Keratinocyte (primary cell): ENCODE results near the gene IGFBP6.
"Not testable (repeated sequence)": the region's sequence is repeated elsewhere in the genome, so short reads cannot be mapped to it uniquely, and the experiment has no call there.

Source experiments
- EZH2 ChIP-seq: IDR thresholded peaks from one replicate; pipeline ENCODE4 v1.6.1; 2012; ENCODE audit warnings: inconsistent platforms, mild to moderate bottlenecking, low read length, moderate library complexity
- TF ChIP-seq, protein P1 (sequence below), 3 experiments: IDR thresholded peaks in 1 of 3; conservative IDR thresholded peaks in 1 of 3; optimal IDR thresholded peaks in 1 of 3; 2 replicates in 2 of 3; 3 replicates in 1 of 3; pipeline versions ENCODE3 to v1.5.1; 2011; ENCODE audit warnings: low read length in 3 of 3, mild to moderate bottlenecking in 3 of 3, moderate library complexity in 2 of 3, control low read depth in 1 of 3, inconsistent platforms in 1 of 3; ENCODE audit not compliant: insufficient read depth in 2 of 3; ENCODE audit errors: extremely low read depth in 1 of 3

DNA sequence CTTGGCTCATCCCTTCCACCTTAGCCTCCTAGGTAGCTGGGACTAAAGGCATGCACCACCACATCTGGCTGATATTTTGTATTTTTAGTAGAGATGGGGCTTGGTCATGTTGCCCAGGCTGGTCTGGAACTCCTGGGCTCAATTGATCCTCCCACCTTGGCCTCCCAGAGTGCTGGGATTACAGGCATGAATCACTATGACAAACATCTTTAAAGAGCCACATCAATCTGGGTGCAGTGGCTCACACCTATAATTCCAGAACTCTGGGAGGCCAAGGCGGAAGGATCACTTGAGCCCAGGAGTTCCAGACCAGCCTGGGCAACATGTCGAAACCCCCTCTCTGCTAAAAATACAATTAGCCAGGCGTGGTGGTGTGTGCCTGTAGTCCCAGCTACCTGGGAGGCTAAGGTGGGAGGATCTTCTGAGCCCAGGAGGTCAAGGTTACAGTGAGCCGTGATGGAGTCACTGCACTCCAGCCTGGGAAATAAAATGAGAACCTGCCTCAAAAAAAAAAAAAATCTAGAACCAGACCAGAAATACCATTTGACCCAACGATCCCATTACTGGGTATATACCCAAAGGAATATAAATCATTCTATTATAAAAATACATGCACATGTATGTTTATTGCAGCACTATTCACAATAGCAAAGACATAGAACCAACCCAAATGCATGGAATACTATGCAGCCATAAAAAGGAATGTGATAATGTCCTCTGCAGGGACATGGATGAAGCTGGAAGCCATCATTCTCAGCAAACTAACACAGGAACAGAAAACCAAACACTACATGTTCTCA, 2.5 kb upstream of the IGFBP6 start:
- TF ChIP-seq, protein P1, sequence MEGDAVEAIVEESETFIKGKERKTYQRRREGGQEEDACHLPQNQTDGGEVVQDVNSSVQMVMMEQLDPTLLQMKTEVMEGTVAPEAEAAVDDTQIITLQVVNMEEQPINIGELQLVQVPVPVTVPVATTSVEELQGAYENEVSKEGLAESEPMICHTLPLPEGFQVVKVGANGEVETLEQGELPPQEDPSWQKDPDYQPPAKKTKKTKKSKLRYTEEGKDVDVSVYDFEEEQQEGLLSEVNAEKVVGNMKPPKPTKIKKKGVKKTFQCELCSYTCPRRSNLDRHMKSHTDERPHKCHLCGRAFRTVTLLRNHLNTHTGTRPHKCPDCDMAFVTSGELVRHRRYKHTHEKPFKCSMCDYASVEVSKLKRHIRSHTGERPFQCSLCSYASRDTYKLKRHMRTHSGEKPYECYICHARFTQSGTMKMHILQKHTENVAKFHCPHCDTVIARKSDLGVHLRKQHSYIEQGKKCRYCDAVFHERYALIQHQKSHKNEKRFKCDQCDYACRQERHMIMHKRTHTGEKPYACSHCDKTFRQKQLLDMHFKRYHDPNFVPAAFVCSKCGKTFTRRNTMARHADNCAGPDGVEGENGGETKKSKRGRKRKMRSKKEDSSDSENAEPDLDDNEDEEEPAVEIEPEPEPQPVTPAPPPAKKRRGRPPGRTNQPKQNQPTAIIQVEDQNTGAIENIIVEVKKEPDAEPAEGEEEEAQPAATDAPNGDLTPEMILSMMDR (optimal IDR thresholded peaks at IDR 0.05 in 1 of 3, IDR thresholded peaks at IDR 0.05 in 1 of 3, conservative IDR thresholded peaks at IDR 0.05 in 1 of 3; ENCODE audit: extremely low read depth in 1 of 3, insufficient read depth in 2 of 3, low read length in 3 of 3), result not testable (repeated sequence)
- not testable (repeated sequence) for TF ChIP-seq EZH2
